ENCODE data around the gene LAPTM4A.

DNA sequence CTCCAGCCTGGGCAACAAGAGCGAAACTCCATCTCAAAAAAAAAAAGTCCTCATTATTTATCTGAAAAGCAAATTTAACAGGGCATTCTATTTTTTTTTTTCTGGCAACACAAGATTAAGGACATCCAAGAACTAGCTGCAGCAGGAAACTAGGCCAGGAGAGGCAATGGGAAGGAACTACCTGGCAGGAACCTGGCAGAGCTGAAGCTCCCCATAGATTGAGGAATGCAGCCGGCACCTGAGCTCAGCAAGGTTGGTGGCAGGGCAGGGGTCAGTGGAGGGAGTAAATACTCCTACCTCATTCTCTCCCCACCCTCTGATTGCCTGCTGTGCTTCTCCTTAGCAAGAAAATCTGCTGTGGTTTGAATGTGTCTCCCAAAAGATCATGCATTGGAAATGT, 30.4 kb upstream of the LAPTM4A start:
- TF ChIP-seq, protein P1, sequence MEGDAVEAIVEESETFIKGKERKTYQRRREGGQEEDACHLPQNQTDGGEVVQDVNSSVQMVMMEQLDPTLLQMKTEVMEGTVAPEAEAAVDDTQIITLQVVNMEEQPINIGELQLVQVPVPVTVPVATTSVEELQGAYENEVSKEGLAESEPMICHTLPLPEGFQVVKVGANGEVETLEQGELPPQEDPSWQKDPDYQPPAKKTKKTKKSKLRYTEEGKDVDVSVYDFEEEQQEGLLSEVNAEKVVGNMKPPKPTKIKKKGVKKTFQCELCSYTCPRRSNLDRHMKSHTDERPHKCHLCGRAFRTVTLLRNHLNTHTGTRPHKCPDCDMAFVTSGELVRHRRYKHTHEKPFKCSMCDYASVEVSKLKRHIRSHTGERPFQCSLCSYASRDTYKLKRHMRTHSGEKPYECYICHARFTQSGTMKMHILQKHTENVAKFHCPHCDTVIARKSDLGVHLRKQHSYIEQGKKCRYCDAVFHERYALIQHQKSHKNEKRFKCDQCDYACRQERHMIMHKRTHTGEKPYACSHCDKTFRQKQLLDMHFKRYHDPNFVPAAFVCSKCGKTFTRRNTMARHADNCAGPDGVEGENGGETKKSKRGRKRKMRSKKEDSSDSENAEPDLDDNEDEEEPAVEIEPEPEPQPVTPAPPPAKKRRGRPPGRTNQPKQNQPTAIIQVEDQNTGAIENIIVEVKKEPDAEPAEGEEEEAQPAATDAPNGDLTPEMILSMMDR (IDR thresholded peaks at IDR 0.05; ENCODE audit: insufficient read depth, low read depth, low read length): no peak
- no peak for TF ChIP-seq EZH2 (IDR thresholded peaks at IDR 0.05; ENCODE audit: insufficient read depth, low read length)
